K562 (cell line): ENCODE measurements around the gene DAD1. TPM values are rescaled to one million over a fixed set of nuclear protein-coding genes. Genes with fewer than 3 reads are reported as not detected.

ENCODE experiments used
- ARNT ChIP-seq, 2 experiments: fragments of 450-650 bp; IDR thresholded peaks; 2 replicates each; pipeline ENCODE4 v1.6.1; 2016; ENCODE audit warnings: mild to moderate bottlenecking in 1 of 2
- CHD4 ChIP-seq: fragments of 200-600 bp; sonication (generic); IDR thresholded peaks from 3 replicates; pipeline ENCODE4 v1.6.1; 2012; ENCODE audit warnings: low read depth, mild to moderate bottlenecking, mixed read lengths, low read length, inconsistent platforms; ENCODE audit not compliant: insufficient read depth, insufficient replicate concordance, poor library complexity, severe bottlenecking
- FOXA3 ChIP-seq, 2 experiments: fragments of 450-650 bp in 1 of 2; sonication (generic) in 1 of 2; formaldehyde crosslinking; IDR thresholded peaks in 1 of 2; conservative IDR thresholded peaks in 1 of 2; 2 replicates each; pipeline versions ENCODE4 v1.4.0 to v1.8.0; 2020 to 2022; ENCODE audit warnings: mild to moderate bottlenecking in 2 of 2, missing genetic modification reagents in 1 of 2
- HDAC8 ChIP-seq: fragments of 450-650 bp; IDR thresholded peaks from 2 replicates; pipeline ENCODE4 v1.6.1; 2016; ENCODE audit warnings: mild to moderate bottlenecking, missing genetic modification characterization, moderate library complexity, missing compliant biosample characterization
- HINFP ChIP-seq: fragments of 450-650 bp; conservative IDR thresholded peaks from 2 replicates; pipeline ENCODE4 v1.6.1; 2016; ENCODE audit warnings: missing genetic modification characterization, low read depth, mild to moderate bottlenecking, control low read depth, missing compliant biosample characterization
- JUNB ChIP-seq: fragments of 450-650 bp; formaldehyde crosslinking; conservative IDR thresholded peaks from 2 replicates; pipeline ENCODE4 v1.4.0; 2020; ENCODE audit warnings: mild to moderate bottlenecking
- KLF1 ChIP-seq: fragments of 450-650 bp; IDR thresholded peaks from 2 replicates; pipeline ENCODE4 v1.6.1; 2016; ENCODE audit warnings: missing genetic modification characterization, missing compliant biosample characterization
- MXD1 ChIP-seq: fragments of 250-450 bp; sonication (Bioruptor Pico); IDR thresholded peaks from 2 replicates; pipeline ENCODE4 v1.8.0; 2021; ENCODE audit warnings: borderline replicate concordance, mild to moderate bottlenecking, moderate library complexity; ENCODE audit not compliant: poor library complexity, severe bottlenecking
- NR4A1 ChIP-seq, 2 experiments: fragments of 250-450 bp in 1 of 2; fragments of 450-650 bp in 1 of 2; sonication (Bioruptor Pico) in 1 of 2; IDR thresholded peaks; 2 replicates each; pipeline versions ENCODE4 v1.4.0 to v1.6.1; 2016 to 2020; ENCODE audit warnings: mild to moderate bottlenecking in 2 of 2, missing compliant biosample characterization in 1 of 2, missing genetic modification characterization in 1 of 2, moderate library complexity in 1 of 2
- REST ChIP-seq, 2 experiments: fragments of 450-650 bp; formaldehyde crosslinking in 1 of 2; IDR thresholded peaks; 2 replicates each; pipeline versions ENCODE4 v1.4.0 to v1.6.1; 2014 to 2020; ENCODE audit warnings: mild to moderate bottlenecking in 2 of 2, borderline replicate concordance in 1 of 2, low read depth in 1 of 2
- RFX7 ChIP-seq: fragments of 250-450 bp; sonication (Bioruptor Pico); IDR thresholded peaks from 2 replicates; pipeline ENCODE4 v1.5.1; 2021; ENCODE audit warnings: mild to moderate bottlenecking
- ZNF449 ChIP-seq: fragments of 250-450 bp; sonication (Bioruptor Pico); IDR thresholded peaks from 2 replicates; pipeline ENCODE4 v1.8.0; 2022; ENCODE audit warnings: moderate library complexity, mild to moderate bottlenecking, inconsistent platforms
- ZNF507 ChIP-seq: conservative IDR thresholded peaks from 2 replicates; pipeline ENCODE4 v1.6.1; 2017; ENCODE audit warnings: missing genetic modification characterization, missing compliant biosample characterization
- ZNF76 ChIP-seq: fragments of 250-450 bp; sonication (Bioruptor Pico); IDR thresholded peaks from 2 replicates; pipeline ENCODE4 v1.4.0; 2020; ENCODE audit warnings: mild to moderate bottlenecking, moderate library complexity, borderline replicate concordance
- polyA plus RNA-seq, 8 experiments: library from polyadenylated mRNA; depleted of rRNA in 4 of 8; stranded (reverse) in 5 of 8; unstranded in 3 of 8; fragments of >200 nt; fragmentation: Nextera tagmentation in 2 of 8; fragmentation: Illumina TruSeq in 1 of 8; extraction: Ambion mirVana in 2 of 8; extraction: Trizol in 1 of 8; gene quantifications; 2 replicates each; pipeline versions ENCODE4 v1.2.1 to v1.2.3, GENCODE V29; 2011 to 2014; ENCODE audit warnings: inconsistent platforms in 1 of 8, missing spikeins in 1 of 8
- total RNA-seq, 7 experiments: library from RNA; depleted of rRNA in 6 of 7; stranded (reverse); fragments of >200 nt in 6 of 7; fragmentation: Illumina TruSeq in 2 of 7; extraction: Trizol in 2 of 7; gene quantifications; 2 replicates each; pipeline versions ENCODE4 v1.2.1 to v1.2.3, GENCODE V29; 2011 to 2021; ENCODE audit warnings: low replicate concordance in 1 of 7

Gene DAD1
- total and polyA plus RNA-seq, 9 of the 15 experiments (the other 6 are each of a cell fraction or from before 2014, with no cell fraction given): 104 to 617 (median 222) TPM

- TF ChIP-seq REST (IDR thresholded peaks at IDR 0.05; ENCODE audit: borderline replicate concordance) (peak; percentile 88), REST (CRISPR knock-in tag; IDR thresholded peaks at IDR 0.05; ENCODE audit: low read depth) (no peak), RFX7 (CRISPR knock-in tag) (no peak), ZNF449 (CRISPR knock-in tag) (no peak), JUNB (CRISPR knock-in tag) (no peak), NR4A1 (CRISPR knock-in tag; IDR thresholded peaks at IDR 0.05) (no peak), NR4A1 (tag; IDR thresholded peaks at IDR 0.05) (no peak), FOXA3 (CRISPR knock-in tag; conservative IDR thresholded peaks at IDR 0.05 in 1 of 2, IDR thresholded peaks at IDR 0.05 in 1 of 2) (no peak), ZNF76 (no peak), ARNT (IDR thresholded peaks at IDR 0.05) (0 out of 4 replicates have a peak, but pooled peaks of 1 of the 2 experiments have one; percentile 24), MXD1 (no peak), KLF1 (tag) (no peak), HDAC8 (no peak), HINFP (no peak), CHD4 (no peak), ZNF507 (tag) (no peak)
Measured at GRCh38 chr14:22556990-22557623, 31.9 kb downstream of the DAD1 start (continued).
